ENCODE measurements around the gene C11orf52. TPM values are rescaled to one million over a fixed set of nuclear protein-coding genes. Genes with fewer than 3 reads are reported as not detected.

The C11orf52 gene
- total RNA-seq, 3 donors from 2014 or later: 3.2 to 12.8 (median 7.7) TPM

DNA sequence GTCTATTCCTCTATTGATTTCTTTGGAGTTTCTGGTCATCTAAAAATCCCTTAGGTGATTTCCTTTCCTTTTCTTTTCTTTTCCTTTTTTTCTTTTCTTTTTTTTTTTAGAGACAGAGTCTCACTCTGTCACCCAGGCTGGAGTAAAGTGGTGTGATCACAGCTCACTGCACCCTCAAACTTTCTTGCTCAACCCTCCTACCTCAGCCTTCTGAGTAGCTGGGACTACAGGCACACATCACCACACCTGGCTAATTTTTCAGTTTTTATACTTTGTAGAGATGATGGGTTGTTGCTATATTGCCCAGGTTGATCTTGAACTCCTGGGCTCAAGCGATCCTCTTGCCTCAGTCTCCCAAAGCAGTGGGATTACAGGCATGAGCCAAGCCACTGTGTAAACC, 1.9 kb upstream of the C11orf52 start:
- TF ChIP-seq, protein P1, sequence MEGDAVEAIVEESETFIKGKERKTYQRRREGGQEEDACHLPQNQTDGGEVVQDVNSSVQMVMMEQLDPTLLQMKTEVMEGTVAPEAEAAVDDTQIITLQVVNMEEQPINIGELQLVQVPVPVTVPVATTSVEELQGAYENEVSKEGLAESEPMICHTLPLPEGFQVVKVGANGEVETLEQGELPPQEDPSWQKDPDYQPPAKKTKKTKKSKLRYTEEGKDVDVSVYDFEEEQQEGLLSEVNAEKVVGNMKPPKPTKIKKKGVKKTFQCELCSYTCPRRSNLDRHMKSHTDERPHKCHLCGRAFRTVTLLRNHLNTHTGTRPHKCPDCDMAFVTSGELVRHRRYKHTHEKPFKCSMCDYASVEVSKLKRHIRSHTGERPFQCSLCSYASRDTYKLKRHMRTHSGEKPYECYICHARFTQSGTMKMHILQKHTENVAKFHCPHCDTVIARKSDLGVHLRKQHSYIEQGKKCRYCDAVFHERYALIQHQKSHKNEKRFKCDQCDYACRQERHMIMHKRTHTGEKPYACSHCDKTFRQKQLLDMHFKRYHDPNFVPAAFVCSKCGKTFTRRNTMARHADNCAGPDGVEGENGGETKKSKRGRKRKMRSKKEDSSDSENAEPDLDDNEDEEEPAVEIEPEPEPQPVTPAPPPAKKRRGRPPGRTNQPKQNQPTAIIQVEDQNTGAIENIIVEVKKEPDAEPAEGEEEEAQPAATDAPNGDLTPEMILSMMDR (IDR thresholded peaks at IDR 0.05): no peak
- DNase-seq (no peak), ATAC-seq (no peak)
- Histone ChIP-seq H3K36me3 (ENCODE audit: low read depth) (no peaks in the 10 kb centered on the region), H3K9me3 (no peaks in the 10 kb centered on the region), H3K4me1 (ENCODE audit: low read depth) (peaks cover 6% of the 10 kb centered on the region), H3K4me3 (no peak overlapping the region)
- intact Hi-C loops (cut with DNase I, micrococcal nuclease): no loop called here

DNA sequence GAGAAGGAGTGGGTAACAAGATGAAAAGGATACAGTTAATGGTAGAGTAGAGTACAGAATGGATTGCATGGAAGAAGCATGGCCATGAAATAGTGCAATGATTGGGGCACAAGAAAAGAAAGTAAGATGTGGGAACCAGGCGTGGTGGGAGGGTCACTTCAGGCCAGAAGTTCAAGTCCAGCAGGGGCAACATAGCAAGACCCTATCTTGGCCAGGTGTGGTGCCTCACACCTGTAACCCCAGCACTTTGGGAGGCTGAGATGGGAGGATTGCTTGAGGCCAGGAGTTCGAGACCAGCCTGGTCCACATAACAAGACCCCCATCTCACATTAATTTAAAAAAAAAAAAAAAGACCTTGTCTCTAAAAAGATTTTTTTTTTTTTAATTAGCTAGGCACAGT, 1.4 kb upstream of the C11orf52 start:
- H3K9me3 ChIP-seq: no peaks in the 10 kb centered on the region
- no peaks in the 10 kb centered on the region for H3K36me3 ChIP-seq (ENCODE audit: low read depth)
- no peak overlapping the region for H3K4me3 ChIP-seq
- peaks cover 6% of the 10 kb centered on the region for H3K4me1 ChIP-seq (ENCODE audit: low read depth)
- intact Hi-C loops (cut with DNase I, micrococcal nuclease): no loop called here
- ATAC-seq: no peak
- no peak for DNase-seq
- TF ChIP-seq, protein P1 (IDR thresholded peaks at IDR 0.05): no peak

DNA sequence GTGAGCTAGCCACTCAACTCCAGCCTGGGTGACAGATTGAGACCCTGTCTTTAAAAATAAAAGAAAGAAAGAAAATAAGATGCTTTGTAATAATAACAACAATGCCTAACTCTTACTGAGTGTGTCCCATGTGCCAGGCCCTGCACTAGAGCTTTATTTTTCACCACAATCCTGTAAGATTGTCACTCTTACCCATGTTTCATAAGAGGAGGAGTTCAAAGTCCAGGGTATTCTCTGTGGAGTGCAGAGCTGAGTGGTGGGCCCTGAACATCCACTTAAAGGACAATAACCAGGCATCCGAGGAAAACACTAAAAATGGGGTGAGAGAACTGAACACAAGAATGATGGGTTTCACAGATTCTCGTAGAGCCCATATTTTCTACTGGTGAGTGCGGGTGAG, 925 bp upstream of the C11orf52 start:
- Histone ChIP-seq H3K9me3 (no peaks in the 10 kb centered on the region), H3K4me1 (ENCODE audit: low read depth) (peaks cover 6% of the 10 kb centered on the region), H3K4me3 (no peak overlapping the region), H3K36me3 (ENCODE audit: low read depth) (no peaks in the 10 kb centered on the region)
- intact Hi-C loops (cut with DNase I, micrococcal nuclease): no loop called here
- DNase-seq (no peak), ATAC-seq (no peak)
- TF ChIP-seq, protein P1 (IDR thresholded peaks at IDR 0.05): no peak

DNA sequence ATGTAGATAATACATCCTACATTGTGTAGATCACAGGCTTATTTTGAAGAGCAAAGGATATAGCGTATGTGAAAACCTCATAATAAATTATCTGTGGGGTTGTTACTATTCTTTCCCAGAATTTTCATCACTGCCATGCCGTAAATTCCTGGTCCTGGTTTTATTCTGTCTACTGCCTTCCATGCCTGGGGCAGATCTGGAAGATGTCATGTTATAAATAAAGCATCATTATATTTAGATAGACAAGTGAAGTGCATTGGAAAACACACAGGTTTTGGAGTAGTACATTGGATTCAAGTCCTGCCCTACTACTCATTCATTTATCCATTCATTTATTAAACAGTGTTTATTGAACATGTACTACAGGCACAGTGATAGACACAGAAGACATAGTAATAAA, 2.2 kb downstream of the C11orf52 start:
- TF ChIP-seq, protein P1 (IDR thresholded peaks at IDR 0.05): no peak
- Histone ChIP-seq H3K4me3 (no peak overlapping the region), H3K4me1 (ENCODE audit: low read depth) (peaks cover 11% of the 10 kb centered on the region), H3K9me3 (no peaks in the 10 kb centered on the region), H3K36me3 (ENCODE audit: low read depth) (no peaks in the 10 kb centered on the region)
- no peak for DNase-seq
- intact Hi-C loops (cut with DNase I, micrococcal nuclease): no loop called here
- no peak for ATAC-seq

DNA sequence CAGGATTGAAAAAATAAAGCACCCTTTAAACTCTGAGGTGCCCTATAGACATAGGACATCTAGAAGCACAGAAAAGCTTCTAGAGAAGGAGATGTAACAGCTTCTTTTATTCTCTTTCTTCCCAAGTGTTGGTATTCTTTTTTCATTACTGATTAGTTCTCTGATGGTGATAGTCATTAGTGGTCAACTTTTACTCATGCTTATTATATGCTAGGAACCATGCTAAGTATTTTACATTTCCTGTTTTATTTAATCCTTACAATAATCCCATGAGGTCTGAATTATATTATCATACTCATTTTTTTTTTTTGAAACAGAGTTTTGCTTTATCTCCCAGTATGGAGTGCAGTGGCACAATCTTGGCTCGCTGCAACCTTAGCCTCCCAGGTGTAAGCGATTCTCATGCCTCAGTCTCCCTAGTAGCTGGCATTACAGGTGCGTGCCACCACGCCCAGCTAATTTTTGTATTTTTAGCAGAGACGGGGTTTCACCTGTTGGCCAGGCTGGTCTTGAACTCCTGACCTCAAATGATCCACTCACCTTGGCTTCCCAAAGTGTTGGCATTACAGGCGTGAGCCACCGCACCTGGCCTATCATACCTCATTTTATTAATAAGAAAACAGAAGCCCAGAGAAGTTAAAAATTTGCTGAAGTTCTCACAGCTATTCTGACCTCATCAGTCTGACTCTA, 3.0 kb downstream of the C11orf52 start:
- Histone ChIP-seq H3K36me3 (ENCODE audit: low read depth) (no peaks in the 10 kb centered on the region), H3K9me3 (no peaks in the 10 kb centered on the region), H3K4me3 (no peak overlapping the region), H3K4me1 (ENCODE audit: low read depth) (peaks cover 16% of the 10 kb centered on the region)
- ATAC-seq (no peak), DNase-seq (no peak)
- intact Hi-C loops (cut with DNase I, micrococcal nuclease): no loop called here
- TF ChIP-seq, protein P1 (IDR thresholded peaks at IDR 0.05): no peak

DNA sequence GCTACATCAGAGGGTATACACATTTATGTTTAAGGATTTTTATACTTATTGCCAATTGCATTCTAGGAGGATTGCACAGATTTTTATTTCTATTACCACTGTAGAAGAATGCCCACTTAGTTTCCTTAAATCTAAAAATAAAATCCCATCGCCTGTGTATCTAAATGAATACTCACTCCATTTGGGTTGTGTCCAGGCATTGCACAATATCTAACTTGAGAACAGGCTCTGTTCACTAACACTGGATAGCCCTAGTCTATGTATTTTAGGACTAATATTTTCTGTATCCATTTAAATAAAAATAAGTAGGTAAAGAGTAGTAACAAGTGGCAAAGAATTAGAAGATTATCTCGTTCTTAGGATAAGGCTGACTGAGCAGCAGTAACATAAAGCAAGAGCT, 4.1 kb downstream of the C11orf52 start:
- intact Hi-C loops (cut with DNase I, micrococcal nuclease): no loop called here
- peak in 1 of 3 donors; percentile 67 for DNase-seq
- H3K9me3 ChIP-seq: no peaks in the 10 kb centered on the region
- H3K4me1 ChIP-seq (ENCODE audit: low read depth): peaks cover 22% of the 10 kb centered on the region
- H3K4me3 ChIP-seq: no peak overlapping the region
- ATAC-seq: no peak
- H3K36me3 ChIP-seq (ENCODE audit: low read depth): no peaks in the 10 kb centered on the region
- TF ChIP-seq, protein P1 (IDR thresholded peaks at IDR 0.05): no peak

Data from mucosa of descending colon (tissue), 3 donors.